Measurements from ENCODE around the gene CXCL14. TPM values are rescaled to one million over a fixed set of nuclear protein-coding genes. Genes with fewer than 3 reads are reported as not detected.

Gene CXCL14
- polyA plus RNA-seq, 1 of the 3 experiments (the other 2 are of a cell fraction), result 0.05 TPM

- TF ChIP-seq USF2 (IDR thresholded peaks at IDR 0.05; ENCODE audit: borderline replicate concordance, low read depth, low read length) (no peak), GATA2 (CRISPR knock-in tag; IDR thresholded peaks at IDR 0.05) (no peak), MEF2A (IDR thresholded peaks at IDR 0.05; ENCODE audit: borderline replicate concordance, low read depth) (no peak), POLR2AphosphoS5 (IDR thresholded peaks at IDR 0.05; ENCODE audit: low read depth, low read length) (no peak), TCF12 (IDR thresholded peaks at IDR 0.05) (no peak), RXRA (IDR thresholded peaks at IDR 0.05; ENCODE audit: borderline replicate concordance, low read depth) (no peak), GABPA (IDR thresholded peaks at IDR 0.05; ENCODE audit: low read depth) (no peak)
- TF ChIP-seq, protein P1, sequence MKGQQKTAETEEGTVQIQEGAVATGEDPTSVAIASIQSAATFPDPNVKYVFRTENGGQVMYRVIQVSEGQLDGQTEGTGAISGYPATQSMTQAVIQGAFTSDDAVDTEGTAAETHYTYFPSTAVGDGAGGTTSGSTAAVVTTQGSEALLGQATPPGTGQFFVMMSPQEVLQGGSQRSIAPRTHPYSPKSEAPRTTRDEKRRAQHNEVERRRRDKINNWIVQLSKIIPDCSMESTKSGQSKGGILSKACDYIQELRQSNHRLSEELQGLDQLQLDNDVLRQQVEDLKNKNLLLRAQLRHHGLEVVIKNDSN (IDR thresholded peaks at IDR 0.05; ENCODE audit: borderline replicate concordance, low read depth), result no peak
These were observed 7.7 kb downstream of the CXCL14 start for GRCh38 chr5:135571066-135571609.

GRCh38 chr5:135570453-135570764 is 8.4 kb downstream of the CXCL14 start:
- no peak overlapping the region for H3K4me3 ChIP-seq (ENCODE audit: low read depth in 2 of 2, low read length in 1 of 2)
- H3K27ac ChIP-seq (ENCODE audit: low read depth in 2 of 2, low read length in 1 of 2), result no peak overlapping the region
- H3K9ac ChIP-seq, result no peak overlapping the region
- no peaks in the 10 kb centered on the region for H3K9me3 ChIP-seq
- TF ChIP-seq RCOR1 (IDR thresholded peaks at IDR 0.05; ENCODE audit: low read length), result no peak
- no peak for TF ChIP-seq SIN3A (IDR thresholded peaks at IDR 0.05; ENCODE audit: borderline replicate concordance, low read depth, low read length)
- no peak for TF ChIP-seq USF2 (IDR thresholded peaks at IDR 0.05; ENCODE audit: borderline replicate concordance, low read depth, low read length)
- TF ChIP-seq NFIC (IDR thresholded peaks at IDR 0.05; ENCODE audit: borderline replicate concordance), result no peak
- no peak for TF ChIP-seq FOSL2 (IDR thresholded peaks at IDR 0.05; ENCODE audit: borderline replicate concordance, low read depth)
- TF ChIP-seq CTCF (IDR thresholded peaks at IDR 0.05), result peak; percentile 14; the same call in 1 of the 2 replicates
- no peak overlapping the region for H2AFZ ChIP-seq (ENCODE audit: low read depth)
- no peaks in the 10 kb centered on the region for H4K20me1 ChIP-seq (ENCODE audit: insufficient read depth)
- no peak for DNase-seq
- no peaks in the 10 kb centered on the region for H3K9me2 ChIP-seq
- no peak overlapping the region for H3K4me2 ChIP-seq
- ChIA-PET CTCF (interaction anchor here (2.0 to 25.1 kb wide), 5 partner anchors 10 to 261 kb away, joined by 4 to 409 read pairs (median 205); partner anchors contain the start of gene SLC25A48), POLR2A (no interaction called here)
- 15% methylated on average over 3 of the region's 3 CpGs for WGBS (ENCODE audit: low lambda C conversion rate)
- H3K36me3 ChIP-seq (replicated peaks in 1 of 2; ENCODE audit: control insufficient read depth in 1 of 2, insufficient read depth in 2 of 2, low read length in 1 of 2), result no peaks in the 10 kb centered on the region
- H3F3A ChIP-seq (replicated peaks; ENCODE audit: insufficient read depth), result no peaks in the 10 kb centered on the region
- H3K79me2 ChIP-seq (ENCODE audit: insufficient read depth), result no peaks in the 10 kb centered on the region
- no peaks in the 10 kb centered on the region for H3K27me3 ChIP-seq (ENCODE audit: insufficient read depth)
- no peaks in the 10 kb centered on the region for H3K4me1 ChIP-seq (ENCODE audit: control insufficient read depth in 1 of 2, insufficient read depth in 2 of 2, low read depth in 1 of 2, low read length in 1 of 2)

More at GRCh38 chr5:135571066-135571609, 7.7 kb downstream of the CXCL14 start:
- Histone ChIP-seq H3K79me2 (ENCODE audit: insufficient read depth) (no peaks in the 10 kb centered on the region), H4K20me1 (ENCODE audit: insufficient read depth) (no peaks in the 10 kb centered on the region), H3K27ac (ENCODE audit: low read depth in 2 of 2, low read length in 1 of 2) (no peak overlapping the region), H3K9me2 (no peaks in the 10 kb centered on the region), H3K4me1 (ENCODE audit: control insufficient read depth in 1 of 2, insufficient read depth in 2 of 2, low read depth in 1 of 2, low read length in 1 of 2) (no peaks in the 10 kb centered on the region), H3K36me3 (replicated peaks in 1 of 2; ENCODE audit: control insufficient read depth in 1 of 2, insufficient read depth in 2 of 2, low read length in 1 of 2) (no peaks in the 10 kb centered on the region), H3F3A (replicated peaks; ENCODE audit: insufficient read depth) (no peaks in the 10 kb centered on the region), H2AFZ (ENCODE audit: low read depth) (no peak overlapping the region), H3K9ac (no peak overlapping the region), H3K9me3 (no peaks in the 10 kb centered on the region), H3K4me3 (ENCODE audit: low read depth in 2 of 2, low read length in 1 of 2) (no peak overlapping the region), H3K4me2 (no peak overlapping the region), H3K27me3 (ENCODE audit: insufficient read depth) (no peaks in the 10 kb centered on the region)
- ChIA-PET CTCF (interaction anchor here (0.7 to 25.1 kb wide), 6 partner anchors 11 to 260 kb away, joined by 3 to 409 read pairs (median 136); partner anchors contain the start of gene SLC25A48), POLR2A (no interaction called here)
- 64% methylated on average over 10 of the region's 10 CpGs for WGBS (ENCODE audit: low lambda C conversion rate)
- DNase-seq, result no peak
